SK-N-DZ (cell line): ENCODE results near the gene ZMIZ1.
A peak's percentile ranks its signal among the peaks of the same experiment; 100 is the strongest.
"Not testable (repeated sequence)": the region's sequence is repeated elsewhere in the genome, so short reads cannot be mapped to it uniquely, and the experiment has no call there.

ENCODE experiments used
- DNase-seq: peaks from one replicate; pipeline ENCODE4 v3.0.0-alpha.2; 2015; ENCODE audit warnings: low spot score

ZMIZ1 gene

GRCh38 chr10:79279047-79279446 is 210.3 kb downstream of the ZMIZ1 start:
- DNase-seq: not testable (repeated sequence)

GRCh38 chr10:79280956-79281355 is 212.2 kb downstream of the ZMIZ1 start:
- DNase-seq: no peak

- peak; percentile 50 for DNase-seq
Measured at GRCh38 chr10:79282388-79282787, 213.6 kb downstream of the ZMIZ1 start.

- DNase-seq: no peak
Measured at GRCh38 chr10:79283616-79284015, 214.8 kb downstream of the ZMIZ1 start.

GRCh38 chr10:79284158-79284871 is 215.5 kb downstream of the ZMIZ1 start:
- DNase-seq: no peak

GRCh38 chr10:79285315-79286197 is 216.8 kb downstream of the ZMIZ1 start:
- no peak for DNase-seq

GRCh38 chr10:79286318-79286951 is 217.7 kb downstream of the ZMIZ1 start:
- no peak for DNase-seq

- DNase-seq: no peak
Measured at GRCh38 chr10:79287973-79288723, 219.4 kb downstream of the ZMIZ1 start.

GRCh38 chr10:79289801-79290200 is 221.0 kb downstream of the ZMIZ1 start:
- no peak for DNase-seq

GRCh38 chr10:79292026-79292766 is 223.4 kb downstream of the ZMIZ1 start:
- DNase-seq: no peak

- DNase-seq: no peak
Measured at GRCh38 chr10:79292891-79293746, 224.4 kb downstream of the ZMIZ1 start.

GRCh38 chr10:79293841-79294581 is 225.2 kb downstream of the ZMIZ1 start:
- no peak for DNase-seq

- DNase-seq: no peak
Measured at GRCh38 chr10:79295563-79295962, 226.8 kb downstream of the ZMIZ1 start.

- DNase-seq: no peak
Measured at GRCh38 chr10:79296431-79296830, 227.7 kb downstream of the ZMIZ1 start.

GRCh38 chr10:79298403-79299244 is 229.9 kb downstream of the ZMIZ1 start:
- DNase-seq: no peak

- no peak for DNase-seq
Measured at GRCh38 chr10:79299397-79300241, 230.9 kb downstream of the ZMIZ1 start.

GRCh38 chr10:79300711-79301110 is 231.9 kb downstream of the ZMIZ1 start:
- no peak for DNase-seq
